Measurements from ENCODE around the gene UBAP1L.

The UBAP1L gene

GRCh38 chr15:65083262-65083701, 31.7 kb downstream of the UBAP1L start:
- TF ChIP-seq EP300 (IDR thresholded peaks at IDR 0.05; ENCODE audit: borderline replicate concordance), result no peak
- no peak for TF ChIP-seq CREB1 (IDR thresholded peaks at IDR 0.05; ENCODE audit: low read depth)

GRCh38 chr15:65082303-65082953, 32.6 kb downstream of the UBAP1L start:
- no peak for TF ChIP-seq MAX (IDR thresholded peaks at IDR 0.05)
- TF ChIP-seq EGR1 (IDR thresholded peaks at IDR 0.05), result no peak
- TF ChIP-seq TEAD4 (IDR thresholded peaks at IDR 0.05), result no peak
- no peak for TF ChIP-seq USF1 (IDR thresholded peaks at IDR 0.05)
- no peak for TF ChIP-seq CEBPB (IDR thresholded peaks at IDR 0.05)
- TF ChIP-seq REST (IDR thresholded peaks at IDR 0.05; ENCODE audit: low read depth), result no peak
- TF ChIP-seq TCF12 (IDR thresholded peaks at IDR 0.05; ENCODE audit: low read depth), result no peak
- TF ChIP-seq NFIC (IDR thresholded peaks at IDR 0.05), result no peak
- TF ChIP-seq RAD21 (IDR thresholded peaks at IDR 0.05; ENCODE audit: low read depth), result no peak
- no peak for TF ChIP-seq EP300 (IDR thresholded peaks at IDR 0.05; ENCODE audit: borderline replicate concordance)

GRCh38 chr15:65081758-65082157, 33.2 kb downstream of the UBAP1L start:
- TF ChIP-seq MAX (IDR thresholded peaks at IDR 0.05), result no peak
- no peak for TF ChIP-seq CEBPB (IDR thresholded peaks at IDR 0.05)
- no peak for TF ChIP-seq CREB1 (IDR thresholded peaks at IDR 0.05; ENCODE audit: low read depth)
- no peak for TF ChIP-seq EP300 (IDR thresholded peaks at IDR 0.05; ENCODE audit: borderline replicate concordance)
- no peak for TF ChIP-seq ZBTB7A (IDR thresholded peaks at IDR 0.05; ENCODE audit: low read depth)
- no peak for TF ChIP-seq REST (IDR thresholded peaks at IDR 0.05; ENCODE audit: low read depth)
- no peak for TF ChIP-seq NFIC (IDR thresholded peaks at IDR 0.05)
- no peak for TF ChIP-seq FOXM1 (IDR thresholded peaks at IDR 0.05; ENCODE audit: borderline replicate concordance, low read depth)
- no peak for TF ChIP-seq TCF12 (IDR thresholded peaks at IDR 0.05; ENCODE audit: low read depth)
- no peak for TF ChIP-seq YY1 (IDR thresholded peaks at IDR 0.05; ENCODE audit: low read depth)

GRCh38 chr15:65081270-65081669, 33.7 kb downstream of the UBAP1L start:
- TF ChIP-seq CEBPB (IDR thresholded peaks at IDR 0.05) (no peak), USF1 (IDR thresholded peaks at IDR 0.05) (0 out of 2 replicates have a peak, but pooled peaks have one; percentile 31), NFIC (IDR thresholded peaks at IDR 0.05) (no peak), MAX (IDR thresholded peaks at IDR 0.05) (no peak)

GRCh38 chr15:65079580-65079979, 35.4 kb downstream of the UBAP1L start:
- no peak for TF ChIP-seq TAF1 (IDR thresholded peaks at IDR 0.05; ENCODE audit: low read depth)
- TF ChIP-seq CREB1 (IDR thresholded peaks at IDR 0.05; ENCODE audit: low read depth), result no peak
- TF ChIP-seq NFIC (IDR thresholded peaks at IDR 0.05), result no peak
- TF ChIP-seq MAX (IDR thresholded peaks at IDR 0.05), result no peak
- TF ChIP-seq RAD21 (IDR thresholded peaks at IDR 0.05; ENCODE audit: low read depth), result no peak
- no peak for TF ChIP-seq TEAD4 (IDR thresholded peaks at IDR 0.05)
- no peak for TF ChIP-seq CEBPB (IDR thresholded peaks at IDR 0.05)
- TF ChIP-seq ZBTB7A (IDR thresholded peaks at IDR 0.05; ENCODE audit: low read depth), result no peak
- no peak for TF ChIP-seq TCF12 (IDR thresholded peaks at IDR 0.05; ENCODE audit: low read depth)

- TF ChIP-seq USF1 (IDR thresholded peaks at IDR 0.05), result no peak
Observed at GRCh38 chr15:65077981-65078352, 37.0 kb downstream of the UBAP1L start.
